Suprapubic skin (tissue), 4 donors: Measurements from ENCODE around the gene CDC27. TPM values are rescaled to one million over a fixed set of nuclear protein-coding genes. Genes with fewer than 3 reads are reported as not detected.

Source experiments
- DNase-seq, 2 donors: peaks; one replicate each; pipeline ENCODE4 v3.0.0-alpha.2; 2019; ENCODE audit warnings: low spot score in 2 of 2
- H3K27ac ChIP-seq: fragments of 200-600 bp; sonication (generic); one replicate; pipeline ENCODE4 v1.5.1; 2019
- H3K27me3 ChIP-seq: fragments of 200-600 bp; sonication (generic); one replicate; pipeline ENCODE4 v1.5.1; 2019
- H3K36me3 ChIP-seq: fragments of 200-600 bp; sonication (generic); one replicate; pipeline ENCODE4 v1.5.1; 2019
- H3K4me1 ChIP-seq: fragments of 200-600 bp; sonication (generic); one replicate; pipeline ENCODE4 v1.5.1; 2019
- H3K4me3 ChIP-seq: fragments of 200-600 bp; sonication (generic); one replicate; pipeline ENCODE4 v1.5.1; 2019; ENCODE audit warnings: mild to moderate bottlenecking
- H3K9me3 ChIP-seq: fragments of 200-600 bp; sonication (generic); one replicate; pipeline ENCODE4 v1.5.1; 2019
- CTCF ChIP-seq, 2 donors: fragments of 200-600 bp in 1 of 2; fragments of 450-650 bp in 1 of 2; sonication (generic) in 1 of 2; IDR thresholded peaks; one replicate each; pipeline ENCODE4 v1.5.1; 2016 to 2019; ENCODE audit warnings: antibody characterized with exemption in 2 of 2, mild to moderate bottlenecking in 1 of 2, moderate library complexity in 1 of 2
- EP300 ChIP-seq: sonication (generic); formaldehyde crosslinking; IDR thresholded peaks from one replicate; pipeline ENCODE4 v1.6.1; 2017; ENCODE audit warnings: antibody characterized with exemption
- POLR2A ChIP-seq, 2 donors: fragments of 450-650 bp; IDR thresholded peaks; one replicate each; pipeline ENCODE4 v1.6.1; 2017; ENCODE audit warnings: antibody characterized with exemption in 2 of 2, mild to moderate bottlenecking in 2 of 2, moderate library complexity in 2 of 2
- POLR2AphosphoS5 ChIP-seq, 3 donors: sonication (generic); formaldehyde crosslinking; IDR thresholded peaks; one replicate each; pipeline ENCODE4 v1.6.1; 2017; ENCODE audit warnings: antibody characterized with exemption in 3 of 3
- WGBS: methylation state at CpG from one replicate; pipeline ENCODE4 v1.1.5; 2018; 5-methylcytosine and 5-hydroxymethylcytosine counted together
- total RNA-seq, 4 donors: library from RNA; depleted of rRNA; stranded (reverse); fragments of >200 nt; gene quantifications; one replicate each; pipeline ENCODE4 v1.1.0, GENCODE V29; 2016

CDC27 gene
- total RNA-seq, 4 donors from 2014 or later = 45.1 to 66.6 (median 52.1) TPM

DNA sequence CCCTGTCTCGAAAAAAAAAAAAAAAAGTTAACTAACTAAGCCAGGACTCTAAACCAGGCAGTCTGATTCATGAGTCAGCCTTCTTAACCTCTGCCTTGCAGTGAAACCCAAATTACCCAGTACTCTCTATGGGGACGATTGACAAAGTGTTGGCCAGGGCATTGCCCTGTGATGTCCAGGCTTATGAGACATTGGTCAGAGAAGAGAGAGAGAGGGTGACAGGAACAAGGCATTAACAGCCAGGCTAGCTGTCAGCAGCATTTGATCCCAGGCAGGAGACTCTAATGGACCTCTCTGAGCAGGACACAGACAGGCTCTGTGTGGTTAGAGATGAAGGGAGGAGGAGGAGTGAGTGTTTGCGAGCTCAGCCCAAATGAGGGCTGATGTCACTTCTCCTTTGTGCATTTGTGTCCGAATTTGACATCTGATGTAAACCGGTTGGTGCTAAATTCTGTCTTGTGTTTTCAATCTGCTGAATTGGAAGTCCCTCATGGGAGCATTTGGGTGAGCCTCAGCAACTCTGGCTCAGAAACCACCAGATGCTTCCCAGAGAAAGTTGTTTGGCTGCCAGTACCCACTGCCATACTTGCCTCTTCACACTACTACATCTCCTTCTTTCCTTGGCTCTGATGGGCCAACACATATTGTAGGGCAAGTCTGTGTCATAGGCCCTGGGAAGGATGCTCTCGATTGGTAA is 15.8 kb upstream of the CDC27 start:
- H3K36me3 ChIP-seq = no peaks in the 10 kb centered on the region
- 34% methylated on average over 6 of the region's 6 CpGs for WGBS
- DNase-seq = no peak
- H3K4me3 ChIP-seq = no peak overlapping the region
- H3K9me3 ChIP-seq = no peaks in the 10 kb centered on the region
- no peak for TF ChIP-seq POLR2A (IDR thresholded peaks at IDR 0.05)
- no peak for TF ChIP-seq CTCF (IDR thresholded peaks at IDR 0.05)
- TF ChIP-seq POLR2AphosphoS5 (IDR thresholded peaks at IDR 0.05) = no peak
- no peak for TF ChIP-seq EP300
- peaks cover 18% of the 10 kb centered on the region for H3K4me1 ChIP-seq
- H3K27ac ChIP-seq = peak overlapping the region; percentile 64
- no peaks in the 10 kb centered on the region for H3K27me3 ChIP-seq

- Histone ChIP-seq H3K36me3 (no peaks in the 10 kb centered on the region), H3K4me3 (no peak overlapping the region), H3K27me3 (no peaks in the 10 kb centered on the region), H3K4me1 (peaks cover 18% of the 10 kb centered on the region), H3K9me3 (no peaks in the 10 kb centered on the region), H3K27ac (peak overlapping the region; percentile 64)
- no peak for TF ChIP-seq EP300
- TF ChIP-seq POLR2A (IDR thresholded peaks at IDR 0.05) = no peak
- no peak for TF ChIP-seq CTCF (IDR thresholded peaks at IDR 0.05)
- TF ChIP-seq POLR2AphosphoS5 (IDR thresholded peaks at IDR 0.05) = no peak
- 78% methylated on average over 6 of the region's 6 CpGs for WGBS
- no peak for DNase-seq
Measured at GRCh38 chr17:47203984-47204721, 15.1 kb upstream of the CDC27 start.

GRCh38 chr17:47201166-47201565 is 12.1 kb upstream of the CDC27 start:
- Histone ChIP-seq H3K9me3 (no peaks in the 10 kb centered on the region), H3K36me3 (no peaks in the 10 kb centered on the region), H3K4me3 (no peak overlapping the region), H3K27me3 (no peaks in the 10 kb centered on the region), H3K4me1 (peaks cover 18% of the 10 kb centered on the region), H3K27ac (no peak overlapping the region)
- DNase-seq = no peak
- no peak for TF ChIP-seq EP300
- TF ChIP-seq POLR2A (IDR thresholded peaks at IDR 0.05) = no peak
- no peak for TF ChIP-seq POLR2AphosphoS5 (IDR thresholded peaks at IDR 0.05)
- TF ChIP-seq CTCF (IDR thresholded peaks at IDR 0.05) = no peak
- 89% methylated on average over 4 of the region's 4 CpGs for WGBS

DNA sequence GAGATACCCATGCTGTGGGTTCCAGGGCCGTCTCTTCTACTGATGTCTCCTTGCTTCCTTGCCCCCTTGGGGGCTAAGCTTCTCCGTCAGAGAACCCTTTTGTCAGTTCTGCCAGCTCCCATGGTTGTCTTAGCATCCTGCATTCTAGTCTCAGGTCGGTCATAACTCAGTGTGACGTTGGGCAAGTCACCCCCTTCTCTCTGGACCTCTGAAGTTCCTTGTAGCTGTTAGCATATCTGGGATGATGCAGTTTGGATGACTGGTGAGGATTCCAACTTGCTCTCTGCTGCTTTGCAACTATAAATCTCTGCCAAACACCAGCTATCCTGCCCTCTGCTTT is 11.2 kb upstream of the CDC27 start:
- H3K27ac ChIP-seq = no peak overlapping the region
- H3K4me1 ChIP-seq = peaks cover 12% of the 10 kb centered on the region
- H3K9me3 ChIP-seq = no peaks in the 10 kb centered on the region
- no peaks in the 10 kb centered on the region for H3K27me3 ChIP-seq
- TF ChIP-seq EP300 (no peak), POLR2AphosphoS5 (IDR thresholded peaks at IDR 0.05) (no peak), CTCF (IDR thresholded peaks at IDR 0.05) (no peak), POLR2A (IDR thresholded peaks at IDR 0.05) (no peak)
- WGBS = 84% methylated on average over 4 of the region's 4 CpGs
- no peaks in the 10 kb centered on the region for H3K36me3 ChIP-seq
- H3K4me3 ChIP-seq = no peak overlapping the region
- DNase-seq = no peak

DNA sequence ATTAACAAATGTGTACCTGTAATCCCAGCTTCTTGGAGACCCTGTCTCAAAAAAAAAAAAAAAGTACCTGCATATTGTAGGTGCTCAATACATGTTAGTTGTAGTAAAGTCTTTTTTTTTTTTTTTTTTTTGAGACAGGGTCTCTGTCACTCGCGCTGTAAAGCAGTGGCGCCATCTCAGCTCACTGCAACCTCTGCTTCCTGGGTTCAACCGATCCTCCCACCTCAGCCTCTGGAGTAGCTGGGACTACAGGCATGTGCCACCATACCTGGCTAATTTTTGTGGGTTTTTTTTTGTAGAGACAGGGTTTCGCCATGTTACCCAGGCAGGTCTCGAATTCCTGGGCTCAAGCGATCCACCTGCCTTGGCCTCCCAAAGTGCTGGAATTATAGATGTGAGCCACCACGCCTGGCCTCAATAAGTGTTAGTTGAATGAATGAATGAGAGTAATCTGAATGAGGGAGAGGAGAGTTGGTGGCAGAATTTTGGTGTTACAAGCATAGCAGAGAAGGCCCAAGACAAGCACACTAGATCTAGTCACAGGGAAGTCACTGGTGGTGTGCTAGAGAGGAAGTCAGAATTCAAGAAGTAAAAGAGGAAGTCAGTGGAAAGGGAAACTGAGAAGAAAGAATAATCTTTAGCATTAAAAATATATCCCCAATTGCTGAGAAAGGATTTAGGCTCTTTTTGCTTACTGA is 10.7 kb upstream of the CDC27 start:
- TF ChIP-seq CTCF (IDR thresholded peaks at IDR 0.05) = no peak
- no peak for TF ChIP-seq EP300
- no peak for TF ChIP-seq POLR2AphosphoS5 (IDR thresholded peaks at IDR 0.05)
- TF ChIP-seq POLR2A (IDR thresholded peaks at IDR 0.05) = no peak
- Histone ChIP-seq H3K9me3 (no peaks in the 10 kb centered on the region), H3K27ac (no peak overlapping the region), H3K27me3 (no peaks in the 10 kb centered on the region), H3K4me1 (peaks cover 7% of the 10 kb centered on the region), H3K36me3 (no peaks in the 10 kb centered on the region), H3K4me3 (no peak overlapping the region)
- DNase-seq = no peak
- 95% methylated on average over 8 of the region's 8 CpGs for WGBS
